Fibroblast of upper back skin (primary cell): ENCODE measurements around the gene COMP.

Source experiments
- DNase-seq: peaks from one replicate; pipeline ENCODE4 v3.0.0-alpha.2; 2013

COMP gene

GRCh38 chr19:18782559-18783225, 8.4 kb downstream of the COMP start:
- DNase-seq = no peak

- no peak for DNase-seq
These were observed 9.1 kb downstream of the COMP start for GRCh38 chr19:18781885-18782527.

- no peak for DNase-seq
These were observed 10.0 kb downstream of the COMP start for GRCh38 chr19:18781047-18781600.

GRCh38 chr19:18780631-18781030, 10.5 kb downstream of the COMP start:
- no peak for DNase-seq

GRCh38 chr19:18780081-18780480, 11.0 kb downstream of the COMP start:
- DNase-seq = no peak

- DNase-seq = no peak
These were observed 12.1 kb downstream of the COMP start for GRCh38 chr19:18778826-18779495.

- no peak for DNase-seq
These were observed 13.1 kb downstream of the COMP start for GRCh38 chr19:18778076-18778389.

- DNase-seq = no peak
These were observed 13.6 kb downstream of the COMP start for GRCh38 chr19:18777301-18778075.

GRCh38 chr19:18776736-18777135, 14.4 kb downstream of the COMP start:
- DNase-seq = peak; percentile 27

GRCh38 chr19:18776288-18776594, 14.9 kb downstream of the COMP start:
- DNase-seq = peak; percentile 64

GRCh38 chr19:18775586-18776287, 15.4 kb downstream of the COMP start:
- DNase-seq = peak; percentile 55

- no peak for DNase-seq
These were observed 16.2 kb downstream of the COMP start for GRCh38 chr19:18774782-18775444.

GRCh38 chr19:18774107-18774506, 17.0 kb downstream of the COMP start:
- DNase-seq = no peak

- DNase-seq = no peak
These were observed 17.4 kb downstream of the COMP start for GRCh38 chr19:18773682-18774081.

GRCh38 chr19:18772620-18773587, 18.2 kb downstream of the COMP start:
- DNase-seq = no peak

- DNase-seq = no peak
These were observed 19.5 kb downstream of the COMP start for GRCh38 chr19:18771328-18772242.

- no peak for DNase-seq
These were observed 20.3 kb downstream of the COMP start for GRCh38 chr19:18770663-18771327.

- DNase-seq = no peak
These were observed 21.0 kb downstream of the COMP start for GRCh38 chr19:18769989-18770528.
